HCT116 (cell line): ENCODE data around the gene IRGQ. TPM values are rescaled to one million over a fixed set of nuclear protein-coding genes. Genes with fewer than 3 reads are reported as not detected.

Experiments
- ATAC-seq: fragments of 200-7000 bp; cut with Tn5 transposase; 2 replicates; pipeline ENCODE4 v1.9.1; 2020; ENCODE audit warnings: mild to moderate bottlenecking, moderate library complexity
- BruUV-seq: library from RNA; stranded (reverse); fragments of 400-500 nt; replicated peaks from 2 replicates; lab custom pipeline; 2021; lab: Mats Ljungman, UMichigan
- CTCF ChIA-PET: fragments of 300-600 bp; sonication (Branson Sonifier 250); formaldehyde crosslinking; loops from one replicate; lab custom pipeline; 2021; ENCODE audit warnings: antibody characterized with exemption; lab: Charles Lee
- POLR2A ChIA-PET: fragments of 300-600, 350-600 bp; sonication (Branson Sonifier 250); formaldehyde crosslinking; loops from one replicate; lab custom pipeline; 2021; ENCODE audit warnings: antibody characterized with exemption; lab: Charles Lee
- RAD21 ChIA-PET, 2 experiments: fragments of 300-600 bp; sonication (Branson Sonifier 250); formaldehyde crosslinking; loops; one replicate each; lab custom pipeline; 2023; ENCODE audit warnings: low total read pairs in 2 of 2; ENCODE audit not compliant: uncharacterized antibody in 2 of 2, unreplicated experiment in 2 of 2, low non-redundant PET in 1 of 2; lab: Charles Lee
- DNase-seq: peaks from one replicate; pipeline ENCODE4 v3.0.0-alpha.2; 2010; ENCODE audit warnings: low read depth, low spot score
- H2AFZ ChIP-seq: fragments of 200-600 bp; shearing (Covaris generic), sonication (generic); 2 replicates; pipeline ENCODE4 v1.6.1; 2017; ENCODE audit warnings: low read depth, mixed run types, mixed read lengths, antibody characterized with exemption, low read length; ENCODE audit not compliant: poor library complexity, severe bottlenecking
- H3K27ac ChIP-seq: 2 replicates; pipeline ENCODE4 v1.5.1; 2012; ENCODE audit warnings: low read depth, low read length
- H3K27me3 ChIP-seq: fragments of 200-600 bp; sonication (generic); 2 replicates; pipeline ENCODE4 v1.6.1; 2016; ENCODE audit warnings: mixed run types, low read length, mixed read lengths; ENCODE audit not compliant: insufficient read depth
- H3K36me3 ChIP-seq, 2 experiments: fragments of 200-500 bp in 1 of 2; fragments of 200-600 bp in 1 of 2; sonication (Bioruptor generic) in 1 of 2; sonication (generic) in 1 of 2; 2 replicates each; pipeline versions ENCODE4 v1.5.1 to v1.6.1; 2014 to 2016; ENCODE audit warnings: low read length in 2 of 2, inconsistent platforms in 1 of 2, mixed read lengths in 1 of 2, mixed run types in 1 of 2; ENCODE audit not compliant: insufficient read depth in 2 of 2, control insufficient read depth in 1 of 2
- H3K4me1 ChIP-seq, 2 experiments: fragments of 200-600 bp in 1 of 2; sonication (generic) in 1 of 2; 2 replicates each; pipeline versions ENCODE4 v1.5.1 to v1.6.1; 2012 to 2017; ENCODE audit warnings: low read length in 2 of 2, inconsistent platforms in 1 of 2, mild to moderate bottlenecking in 1 of 2, mixed read lengths in 1 of 2, mixed run types in 1 of 2, moderate library complexity in 1 of 2; ENCODE audit not compliant: insufficient read depth in 2 of 2, control insufficient read depth in 1 of 2
- H3K4me2 ChIP-seq: fragments of 200-600 bp; sonication (generic); 2 replicates; pipeline ENCODE4 v1.6.1; 2017; ENCODE audit warnings: mixed run types, low read length, mixed read lengths
- H3K4me3 ChIP-seq, 2 experiments: fragments of 200-600 bp in 1 of 2; sonication (generic) in 1 of 2; replicated peaks in 1 of 2; 2 replicates each; pipeline ENCODE4 v1.5.1; 2011 to 2016; ENCODE audit warnings: low read length in 2 of 2, control low read depth in 1 of 2, low read depth in 1 of 2, mild to moderate bottlenecking in 1 of 2, mixed read lengths in 1 of 2, mixed run types in 1 of 2
- H3K79me2 ChIP-seq: fragments of 200-600 bp; sonication (generic); 2 replicates; pipeline ENCODE4 v1.6.1; 2017; ENCODE audit warnings: mild to moderate bottlenecking, mixed run types, low read length, moderate library complexity, mixed read lengths; ENCODE audit not compliant: insufficient read depth
- H3K9ac ChIP-seq: fragments of 200-600 bp; sonication (generic); 2 replicates; pipeline ENCODE4 v1.6.1; 2016; ENCODE audit warnings: low read length, mixed read lengths
- H3K9me2 ChIP-seq: fragments of 200-600 bp; sonication (generic), shearing (Covaris generic); 2 replicates; pipeline ENCODE4 v1.6.1; 2017; ENCODE audit warnings: mixed run types, mild to moderate bottlenecking, moderate library complexity; ENCODE audit not compliant: insufficient read depth
- H3K9me3 ChIP-seq, 2 experiments: fragments of 200-500 bp in 1 of 2; fragments of 200-600 bp in 1 of 2; sonication (Bioruptor generic) in 1 of 2; sonication (generic) in 1 of 2; 2 replicates each; pipeline ENCODE4 v1.6.1; 2014 to 2017; ENCODE audit warnings: low read length in 2 of 2, mixed read lengths in 2 of 2, inconsistent platforms in 1 of 2, low read depth in 1 of 2, mild to moderate bottlenecking in 1 of 2, mixed run types in 1 of 2, moderate library complexity in 1 of 2; ENCODE audit not compliant: control insufficient read depth in 1 of 2, insufficient read depth in 1 of 2
- H4K20me1 ChIP-seq: fragments of 200-600 bp; sonication (generic), shearing (Covaris generic); 2 replicates; pipeline ENCODE4 v1.6.1; 2017; ENCODE audit warnings: mixed run types, mild to moderate bottlenecking, moderate library complexity; ENCODE audit not compliant: insufficient read depth
- CEBPB ChIP-seq: IDR thresholded peaks from 2 replicates; pipeline ENCODE4 v1.6.1; 2012; ENCODE audit warnings: low read depth
- EGR1 ChIP-seq: IDR thresholded peaks from 2 replicates; pipeline ENCODE4 v1.6.1; 2012; ENCODE audit warnings: low read depth
- ELF1 ChIP-seq: IDR thresholded peaks from 2 replicates; pipeline ENCODE4 v1.6.1; 2012; ENCODE audit warnings: low read depth, borderline replicate concordance
- JUND ChIP-seq: IDR thresholded peaks from 2 replicates; pipeline ENCODE4 v1.6.1; 2012
- POLR2AphosphoS5 ChIP-seq: IDR thresholded peaks from 2 replicates; pipeline ENCODE4 v1.6.1; 2011; ENCODE audit warnings: mild to moderate bottlenecking, low read depth, low read length, moderate library complexity
- RAD21 ChIP-seq: IDR thresholded peaks from 2 replicates; pipeline ENCODE4 v1.6.1; 2012; ENCODE audit warnings: low read depth, mild to moderate bottlenecking
- YY1 ChIP-seq: IDR thresholded peaks from 2 replicates; pipeline ENCODE4 v1.6.1; 2011; ENCODE audit warnings: low read length, low read depth, moderate library complexity, mild to moderate bottlenecking; ENCODE audit not compliant: insufficient replicate concordance; ENCODE audit errors: extremely low read depth
- ZFX ChIP-seq: fragments of 450-650 bp; IDR thresholded peaks from 2 replicates; pipeline ENCODE4 v1.6.1; 2017
- ZNF274 ChIP-seq: fragments of 200-500 bp; sonication (Bioruptor generic); IDR thresholded peaks from 2 replicates; pipeline ENCODE4 v1.6.1; 2014; ENCODE audit warnings: mild to moderate bottlenecking, low read depth, low read length, inconsistent platforms
- intact Hi-C: fragments of 100-400 bp; cut with micrococcal nuclease; formaldehyde crosslinking; loops from 2 replicates; pipeline ENCODE4 v1.10.0; 2022
- total RNA-seq: library from RNA; stranded (reverse); gene quantifications from one replicate; pipeline ENCODE4 v1.2.1, GENCODE V29; 2021; ENCODE audit not compliant: unreplicated experiment
- TF ChIP-seq, protein P1 (sequence below): IDR thresholded peaks from 2 replicates; pipeline ENCODE4 v1.6.1; 2012; ENCODE audit warnings: low read depth
- TF ChIP-seq, protein P2 (sequence below): IDR thresholded peaks from 2 replicates; pipeline ENCODE4 v1.6.1; 2012
- TF ChIP-seq, protein P3 (sequence below), 3 experiments: fragments of 200-600 bp in 1 of 3; sonication (generic) in 1 of 3; IDR thresholded peaks in 2 of 3; conservative IDR thresholded peaks in 1 of 3; 2 replicates each; pipeline ENCODE4 v1.5.1; 2012 to 2017; ENCODE audit warnings: low read depth in 2 of 3, low read length in 2 of 3, antibody characterized with exemption in 1 of 3, borderline replicate concordance in 1 of 3, control low read depth in 1 of 3, mild to moderate bottlenecking in 1 of 3, mixed read lengths in 1 of 3, mixed run types in 1 of 3, moderate library complexity in 1 of 3; ENCODE audit not compliant: insufficient read depth in 1 of 3

IRGQ gene
- total RNA-seq, 1 experiment from 2014 or later: 14.6 TPM

DNA sequence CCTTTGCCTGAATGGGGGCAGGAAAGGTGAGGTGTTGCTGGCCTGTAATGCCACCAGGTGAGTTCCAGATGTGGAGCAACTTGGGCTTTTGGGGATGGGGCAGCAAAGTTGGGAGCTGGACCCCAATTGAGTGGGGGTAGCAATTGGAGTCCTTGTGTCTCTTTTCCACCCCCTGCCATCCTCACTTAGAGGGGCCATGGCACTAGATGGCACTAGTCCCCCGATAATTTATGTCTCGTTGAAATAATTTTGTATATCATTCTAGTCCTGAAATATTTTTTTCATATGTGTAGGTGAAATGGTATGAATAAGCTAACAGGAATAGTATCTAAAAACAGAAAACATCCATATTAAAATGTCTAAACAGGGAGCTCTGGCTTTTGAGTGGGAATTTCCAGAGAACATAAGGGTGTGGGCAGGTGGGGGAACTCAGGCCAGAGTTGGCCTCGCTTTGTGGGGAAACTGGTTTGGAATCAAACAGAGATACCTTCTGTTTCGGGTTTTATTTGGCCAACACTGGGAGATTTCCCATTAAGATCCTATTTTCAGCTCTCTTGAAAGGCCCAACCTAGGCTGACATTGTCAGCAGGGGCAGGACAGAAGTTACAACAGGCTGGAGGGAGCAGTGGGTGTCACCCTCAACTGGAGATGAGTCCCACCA lies 3.8 kb upstream of the IRGQ start:
- no peak for TF ChIP-seq JUND
- TF ChIP-seq YY1: no peak
- TF ChIP-seq ZFX: no peak
- TF ChIP-seq RAD21: peak; percentile 29; the same call in 1 of the 2 replicates
- H3K79me2 ChIP-seq: peaks cover 41% of the 10 kb centered on the region
- no peak overlapping the region for H3K9ac ChIP-seq
- no peak for DNase-seq
- no peaks in the 10 kb centered on the region for H3K9me3 ChIP-seq
- ATAC-seq: no peak
- intact Hi-C loops: no loop called here
- H3K9me2 ChIP-seq: no peaks in the 10 kb centered on the region
- ChIA-PET RAD21 (no interaction called here), POLR2A (interaction anchor here (1.4 kb wide), 1 partner anchor 18 kb away, joined by 3 read pairs; no protein-coding TSS in a partner anchor), CTCF (no interaction called here)
- TSS peak; percentile 4 for BruUV-seq
- H3K4me2 ChIP-seq: no peak overlapping the region
- H3K36me3 ChIP-seq: peaks cover 4 to 18% of the 10 kb centered on the region in 2 experiments; a peak in 2 of 4 replicates
- no peaks in the 10 kb centered on the region for H4K20me1 ChIP-seq
- H3K4me1 ChIP-seq: peaks cover 9 to 14% of the 10 kb centered on the region in 2 experiments; a peak in 3 of 4 replicates
- H2AFZ ChIP-seq: no peak overlapping the region
- H3K27ac ChIP-seq: no peak overlapping the region
- no peaks in the 10 kb centered on the region for H3K27me3 ChIP-seq
- no peak overlapping the region for H3K4me3 ChIP-seq

DNA sequence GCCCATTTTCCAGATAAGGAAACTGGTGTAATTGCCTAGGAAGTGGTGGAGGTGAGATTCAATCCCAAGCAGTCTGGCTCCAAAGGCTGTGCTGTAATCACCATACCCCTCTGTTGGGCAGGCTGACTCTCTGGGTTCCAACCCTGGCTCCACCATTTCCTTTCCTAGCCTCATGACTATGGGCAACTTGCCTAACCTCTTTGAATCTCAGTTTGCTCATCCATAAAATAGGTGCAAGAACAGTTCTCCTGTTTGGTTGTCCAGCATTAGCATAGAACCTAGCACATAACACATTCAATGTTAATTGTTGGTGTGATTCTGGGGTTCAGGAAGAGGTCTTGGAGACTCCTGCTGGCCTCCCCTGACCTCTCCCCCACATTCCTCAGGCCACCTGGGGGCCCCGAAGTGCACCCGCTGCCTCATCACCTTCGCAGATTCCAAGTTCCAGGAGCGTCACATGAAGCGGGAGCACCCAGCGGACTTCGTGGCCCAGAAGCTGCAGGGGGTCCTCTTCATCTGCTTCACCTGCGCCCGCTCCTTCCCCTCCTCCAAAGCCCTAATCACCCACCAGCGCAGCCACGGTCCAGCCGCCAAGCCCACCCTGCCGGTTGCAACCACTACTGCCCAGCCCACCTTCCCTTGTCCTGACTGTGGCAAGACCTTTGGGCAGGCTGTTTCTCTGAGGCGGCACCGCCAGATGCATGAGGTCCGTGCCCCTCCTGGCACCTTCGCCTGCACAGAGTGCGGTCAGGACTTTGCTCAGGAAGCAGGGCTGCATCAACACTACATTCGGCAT lies 2.7 kb upstream of the IRGQ start:
- Histone ChIP-seq H3K4me1 (peaks cover 9 to 25% of the 10 kb centered on the region in 2 experiments; a peak in 3 of 4 replicates), H3K27me3 (no peaks in the 10 kb centered on the region), H3K9ac (no peak overlapping the region), H3K4me2 (0 out of 2 replicates have a peak overlapping the region, but pooled peaks have one; percentile 95), H3K9me2 (no peaks in the 10 kb centered on the region), H2AFZ (no peak overlapping the region), H3K36me3 (peaks cover 8 to 19% of the 10 kb centered on the region in 2 experiments; a peak in 2 of 4 replicates), H3K4me3 (no peak overlapping the region), H3K27ac (no peak overlapping the region), H4K20me1 (no peaks in the 10 kb centered on the region), H3K79me2 (peaks cover 52% of the 10 kb centered on the region), H3K9me3 (no peaks in the 10 kb centered on the region)
- no peak for DNase-seq
- RAD21 ChIA-PET: no interaction called here
- POLR2A ChIA-PET: interaction anchor here (1.4 kb wide), 1 partner anchor 19 kb away, joined by 3 read pairs; no protein-coding TSS in a partner anchor
- BruUV-seq: no TSS peak
- no peak for ATAC-seq
- CTCF ChIA-PET: no interaction called here
- intact Hi-C loops: no loop called here
- TF ChIP-seq ZFX (no peak), CEBPB (no peak), ELF1 (no peak), POLR2AphosphoS5 (no peak), ZNF274 (no peak), EGR1 (no peak)
- TF ChIP-seq, protein P1, sequence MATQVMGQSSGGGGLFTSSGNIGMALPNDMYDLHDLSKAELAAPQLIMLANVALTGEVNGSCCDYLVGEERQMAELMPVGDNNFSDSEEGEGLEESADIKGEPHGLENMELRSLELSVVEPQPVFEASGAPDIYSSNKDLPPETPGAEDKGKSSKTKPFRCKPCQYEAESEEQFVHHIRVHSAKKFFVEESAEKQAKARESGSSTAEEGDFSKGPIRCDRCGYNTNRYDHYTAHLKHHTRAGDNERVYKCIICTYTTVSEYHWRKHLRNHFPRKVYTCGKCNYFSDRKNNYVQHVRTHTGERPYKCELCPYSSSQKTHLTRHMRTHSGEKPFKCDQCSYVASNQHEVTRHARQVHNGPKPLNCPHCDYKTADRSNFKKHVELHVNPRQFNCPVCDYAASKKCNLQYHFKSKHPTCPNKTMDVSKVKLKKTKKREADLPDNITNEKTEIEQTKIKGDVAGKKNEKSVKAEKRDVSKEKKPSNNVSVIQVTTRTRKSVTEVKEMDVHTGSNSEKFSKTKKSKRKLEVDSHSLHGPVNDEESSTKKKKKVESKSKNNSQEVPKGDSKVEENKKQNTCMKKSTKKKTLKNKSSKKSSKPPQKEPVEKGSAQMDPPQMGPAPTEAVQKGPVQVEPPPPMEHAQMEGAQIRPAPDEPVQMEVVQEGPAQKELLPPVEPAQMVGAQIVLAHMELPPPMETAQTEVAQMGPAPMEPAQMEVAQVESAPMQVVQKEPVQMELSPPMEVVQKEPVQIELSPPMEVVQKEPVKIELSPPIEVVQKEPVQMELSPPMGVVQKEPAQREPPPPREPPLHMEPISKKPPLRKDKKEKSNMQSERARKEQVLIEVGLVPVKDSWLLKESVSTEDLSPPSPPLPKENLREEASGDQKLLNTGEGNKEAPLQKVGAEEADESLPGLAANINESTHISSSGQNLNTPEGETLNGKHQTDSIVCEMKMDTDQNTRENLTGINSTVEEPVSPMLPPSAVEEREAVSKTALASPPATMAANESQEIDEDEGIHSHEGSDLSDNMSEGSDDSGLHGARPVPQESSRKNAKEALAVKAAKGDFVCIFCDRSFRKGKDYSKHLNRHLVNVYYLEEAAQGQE: no peak
- TF ChIP-seq, protein P2, sequence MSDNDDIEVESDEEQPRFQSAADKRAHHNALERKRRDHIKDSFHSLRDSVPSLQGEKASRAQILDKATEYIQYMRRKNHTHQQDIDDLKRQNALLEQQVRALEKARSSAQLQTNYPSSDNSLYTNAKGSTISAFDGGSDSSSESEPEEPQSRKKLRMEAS: no peak
- TF ChIP-seq, protein P3, sequence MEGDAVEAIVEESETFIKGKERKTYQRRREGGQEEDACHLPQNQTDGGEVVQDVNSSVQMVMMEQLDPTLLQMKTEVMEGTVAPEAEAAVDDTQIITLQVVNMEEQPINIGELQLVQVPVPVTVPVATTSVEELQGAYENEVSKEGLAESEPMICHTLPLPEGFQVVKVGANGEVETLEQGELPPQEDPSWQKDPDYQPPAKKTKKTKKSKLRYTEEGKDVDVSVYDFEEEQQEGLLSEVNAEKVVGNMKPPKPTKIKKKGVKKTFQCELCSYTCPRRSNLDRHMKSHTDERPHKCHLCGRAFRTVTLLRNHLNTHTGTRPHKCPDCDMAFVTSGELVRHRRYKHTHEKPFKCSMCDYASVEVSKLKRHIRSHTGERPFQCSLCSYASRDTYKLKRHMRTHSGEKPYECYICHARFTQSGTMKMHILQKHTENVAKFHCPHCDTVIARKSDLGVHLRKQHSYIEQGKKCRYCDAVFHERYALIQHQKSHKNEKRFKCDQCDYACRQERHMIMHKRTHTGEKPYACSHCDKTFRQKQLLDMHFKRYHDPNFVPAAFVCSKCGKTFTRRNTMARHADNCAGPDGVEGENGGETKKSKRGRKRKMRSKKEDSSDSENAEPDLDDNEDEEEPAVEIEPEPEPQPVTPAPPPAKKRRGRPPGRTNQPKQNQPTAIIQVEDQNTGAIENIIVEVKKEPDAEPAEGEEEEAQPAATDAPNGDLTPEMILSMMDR (IDR thresholded peaks at IDR 0.05 in 2 of 3, conservative IDR thresholded peaks at IDR 0.05 in 1 of 3; ENCODE audit: borderline replicate concordance in 1 of 3, insufficient read depth in 1 of 3, low read depth in 2 of 3, low read length in 2 of 3): no peak
